CD4-positive, alpha-beta T cell treated with Interleukin-10 for 1 hour (primary cell): ENCODE measurements around the gene EFNA1.
"Not testable (repeated sequence)": the region's sequence is repeated elsewhere in the genome, so short reads cannot be mapped to it uniquely, and the experiment has no call there.

Experiments
- DNase-seq: peaks from one replicate; pipeline ENCODE4 v3.0.0-alpha.2; 2020

Gene EFNA1

DNA sequence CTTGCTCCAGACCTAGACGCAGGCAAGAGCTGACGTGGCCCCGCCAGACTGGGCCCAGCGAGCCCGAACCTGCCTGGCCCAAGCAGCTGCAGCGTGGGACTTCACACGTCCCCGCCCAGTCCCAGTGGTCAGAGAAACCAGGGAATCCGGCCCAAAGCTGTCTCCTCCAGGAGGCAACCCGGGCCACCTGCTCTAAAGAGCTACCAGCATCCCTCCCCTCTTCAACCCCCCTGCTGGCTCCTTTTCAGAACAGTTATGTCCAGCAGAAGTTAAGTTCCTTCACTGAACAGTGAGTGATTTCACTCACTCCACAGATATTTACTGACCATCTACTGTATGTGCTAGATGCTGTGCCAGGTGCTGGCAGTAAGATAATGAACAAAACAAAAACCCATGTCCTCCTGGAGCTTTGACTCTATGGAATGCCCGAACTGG, 2.1 kb upstream of the EFNA1 start:
- no peak for DNase-seq

DNA sequence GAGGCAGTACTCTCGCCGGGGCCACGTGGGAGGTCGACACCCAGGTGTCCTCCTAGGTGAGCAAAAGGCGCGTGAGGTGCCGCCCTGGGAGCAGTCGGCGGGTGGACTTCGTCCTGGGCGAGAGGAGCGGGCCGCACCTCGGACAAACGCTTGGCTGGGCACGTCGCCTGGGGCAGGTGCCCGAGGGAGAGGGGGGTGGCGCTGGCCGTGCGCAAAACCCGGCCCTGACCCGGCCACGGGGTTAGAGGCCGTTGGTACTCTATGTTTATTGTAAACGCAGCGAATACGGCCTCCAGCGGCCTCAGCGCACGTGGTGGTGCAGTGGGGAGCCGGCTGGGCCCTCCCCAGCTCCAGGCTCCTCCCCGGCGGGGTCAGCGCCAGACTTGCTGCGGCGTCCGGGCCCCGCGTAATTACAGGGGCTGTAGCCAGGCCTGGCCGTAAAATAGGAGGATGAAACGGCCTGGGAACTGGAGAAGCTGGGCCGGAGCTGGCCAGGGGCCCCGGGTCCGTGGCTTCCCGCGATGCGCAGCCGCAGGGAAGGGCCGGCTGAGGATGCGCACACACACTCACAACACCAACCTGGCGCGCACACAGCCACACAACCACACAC, 1.6 kb upstream of the EFNA1 start:
- no peak for DNase-seq

DNA sequence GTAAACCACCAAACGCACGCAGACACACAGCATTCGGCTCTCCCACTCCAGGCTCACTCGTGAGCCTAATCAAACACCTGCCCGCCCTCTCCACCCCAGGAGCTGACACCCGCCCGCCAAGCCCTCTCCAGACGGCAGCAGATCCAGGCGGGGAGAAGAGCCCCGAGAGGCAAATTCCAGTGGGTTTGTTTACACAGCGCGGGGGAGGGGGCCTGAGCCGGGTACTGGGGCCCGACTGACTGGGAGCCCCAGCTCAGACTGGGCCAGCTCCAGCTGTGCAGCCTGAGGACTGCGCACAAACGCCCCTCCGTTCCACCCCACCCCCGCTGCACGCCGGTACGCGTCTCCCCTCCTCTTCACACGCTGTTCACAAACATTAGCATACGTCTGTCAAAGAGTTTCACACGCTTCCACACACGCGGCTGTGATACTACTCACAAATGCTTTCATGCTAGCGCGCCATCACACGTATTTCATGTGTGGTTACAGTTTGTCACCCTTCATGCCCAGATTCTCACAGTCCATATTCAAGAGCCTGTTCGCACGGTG, 1.0 kb upstream of the EFNA1 start:
- peak; percentile 49 for DNase-seq

DNA sequence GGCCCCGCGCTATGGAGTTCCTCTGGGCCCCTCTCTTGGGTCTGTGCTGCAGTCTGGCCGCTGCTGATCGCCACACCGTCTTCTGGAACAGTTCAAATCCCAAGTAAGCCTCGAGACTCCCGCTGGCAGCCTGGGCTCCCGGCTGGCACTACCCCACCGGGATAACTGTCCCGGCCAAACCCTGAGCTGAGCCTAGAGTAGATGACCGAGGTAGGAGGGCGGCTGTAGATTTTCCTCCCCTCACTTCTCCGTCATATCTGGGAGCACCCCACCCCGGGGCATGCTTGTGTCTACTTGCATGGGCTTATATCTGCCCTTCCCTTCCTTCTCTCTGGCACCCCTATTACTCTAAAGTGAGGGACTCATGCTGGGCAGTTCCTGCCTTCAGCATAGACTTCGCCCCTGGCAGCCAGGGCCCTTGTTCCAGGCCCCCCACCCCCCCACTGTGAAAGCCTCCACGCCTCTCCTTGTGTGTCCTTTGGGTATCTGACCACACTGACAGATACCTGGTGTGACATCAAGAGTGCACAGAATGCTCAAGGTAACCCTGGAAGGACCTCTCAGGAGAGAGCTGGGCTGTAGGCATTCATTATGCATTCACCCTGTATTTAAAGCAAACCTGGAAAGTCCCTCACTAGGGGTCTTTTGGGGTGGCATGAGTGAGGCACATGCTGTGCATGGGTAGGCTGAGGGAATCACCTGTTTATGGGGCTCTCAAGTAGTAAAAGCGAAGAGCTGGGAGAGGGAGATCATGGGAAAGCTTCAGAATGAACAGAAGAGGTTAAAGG, 485 bp downstream of the EFNA1 start:
- DNase-seq, result no peak

DNA sequence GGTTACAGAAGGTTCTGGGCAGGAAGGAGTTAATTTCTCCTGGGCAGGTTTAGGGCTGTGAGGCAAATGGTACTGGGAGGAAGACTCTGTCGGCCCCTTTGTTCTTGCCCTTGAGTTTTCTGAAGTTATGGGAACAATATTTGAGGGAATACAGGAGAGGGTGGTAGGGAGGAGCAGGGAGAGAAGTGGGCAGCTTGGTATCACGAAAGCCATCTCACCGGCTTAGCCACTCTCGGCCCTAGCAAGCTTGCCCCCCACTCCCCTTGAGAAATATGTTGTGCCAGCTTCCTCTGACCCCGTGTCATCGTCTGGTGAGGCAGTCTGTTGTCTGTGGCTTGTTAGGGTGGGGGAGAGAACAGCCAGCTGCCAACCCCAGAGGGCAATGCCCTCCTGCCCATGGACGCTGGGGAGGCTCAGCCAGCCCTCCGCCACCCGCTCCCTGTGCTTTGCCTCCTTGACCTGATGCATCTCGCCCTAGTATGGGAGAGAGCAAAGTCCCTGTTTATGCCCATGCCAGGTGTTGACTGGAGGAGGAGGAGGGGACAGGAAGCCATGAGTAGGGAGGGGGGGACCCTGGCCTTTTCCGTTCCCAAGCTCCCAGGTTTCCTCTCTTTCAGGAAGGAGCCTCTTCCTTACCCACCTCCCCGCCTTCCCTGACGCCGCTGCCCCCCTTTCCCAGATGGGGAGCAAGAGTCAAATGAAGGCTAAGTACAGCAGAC, 1.2 kb downstream of the EFNA1 start:
- DNase-seq, result no peak

DNA sequence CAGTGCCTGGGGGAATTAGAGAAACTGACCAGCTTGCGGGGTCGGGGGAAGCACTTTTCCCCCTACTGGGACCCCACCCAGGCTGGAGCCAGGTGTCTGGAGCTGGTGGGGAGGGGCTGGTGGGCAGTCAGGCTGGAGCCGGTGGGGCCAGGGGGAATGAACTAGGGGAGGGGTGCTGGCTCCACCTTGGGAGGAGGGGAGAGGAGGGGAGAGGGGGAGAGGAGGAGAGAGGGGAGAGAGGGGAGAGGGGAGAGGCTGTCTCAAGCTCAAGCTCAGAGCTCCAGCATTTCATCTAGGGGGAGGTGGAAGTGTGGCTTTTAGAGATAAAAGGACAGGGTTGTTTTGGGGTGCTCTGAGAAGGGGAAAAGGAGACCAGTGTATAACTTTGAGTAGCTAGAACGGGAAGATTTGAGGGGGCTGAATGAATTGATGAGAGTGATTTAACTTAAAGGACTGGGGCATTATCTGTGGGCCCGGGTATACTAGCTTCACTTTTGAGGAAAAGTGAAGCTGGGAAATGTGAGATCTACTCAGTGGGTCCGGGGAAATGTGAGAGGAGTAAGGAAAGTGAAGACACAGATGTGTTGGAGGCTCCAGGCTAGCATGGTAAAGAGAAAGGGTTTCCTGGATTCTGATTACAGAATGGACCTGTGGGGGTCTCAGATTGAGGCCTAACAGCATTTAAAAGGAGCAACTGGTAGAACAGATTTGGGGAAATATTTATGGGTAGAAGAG, 2.8 kb downstream of the EFNA1 start:
- no peak for DNase-seq

DNA sequence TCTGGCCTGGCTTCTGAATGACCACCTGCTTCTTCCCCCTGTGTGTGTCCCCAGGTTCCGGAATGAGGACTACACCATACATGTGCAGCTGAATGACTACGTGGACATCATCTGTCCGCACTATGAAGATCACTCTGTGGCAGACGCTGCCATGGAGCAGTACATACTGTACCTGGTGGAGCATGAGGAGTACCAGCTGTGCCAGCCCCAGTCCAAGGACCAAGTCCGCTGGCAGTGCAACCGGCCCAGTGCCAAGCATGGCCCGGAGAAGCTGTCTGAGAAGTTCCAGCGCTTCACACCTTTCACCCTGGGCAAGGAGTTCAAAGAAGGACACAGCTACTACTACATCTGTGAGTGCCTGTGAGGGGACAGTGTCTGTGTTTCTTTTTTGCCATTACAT, 3.6 kb downstream of the EFNA1 start:
- no peak for DNase-seq

DNA sequence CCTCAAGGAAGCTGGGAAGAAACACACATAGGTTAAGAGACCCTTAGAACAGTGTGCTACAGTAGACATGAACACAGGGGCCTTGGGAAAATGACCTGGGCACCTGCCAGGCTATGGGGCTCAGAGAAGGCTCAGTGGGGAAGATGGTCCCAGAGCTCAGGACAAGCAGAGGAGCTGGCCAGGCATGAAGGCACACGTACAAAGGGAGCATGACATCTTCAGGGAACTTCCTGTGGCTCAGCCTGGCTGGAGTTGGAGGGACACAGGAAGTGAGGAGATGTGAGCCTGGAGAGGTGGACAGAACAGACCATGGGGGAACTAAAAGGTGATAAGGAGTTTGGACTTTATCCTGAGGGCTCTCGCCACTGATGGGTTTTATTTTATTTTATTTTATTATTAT, 4.2 kb downstream of the EFNA1 start:
- no peak for DNase-seq

DNA sequence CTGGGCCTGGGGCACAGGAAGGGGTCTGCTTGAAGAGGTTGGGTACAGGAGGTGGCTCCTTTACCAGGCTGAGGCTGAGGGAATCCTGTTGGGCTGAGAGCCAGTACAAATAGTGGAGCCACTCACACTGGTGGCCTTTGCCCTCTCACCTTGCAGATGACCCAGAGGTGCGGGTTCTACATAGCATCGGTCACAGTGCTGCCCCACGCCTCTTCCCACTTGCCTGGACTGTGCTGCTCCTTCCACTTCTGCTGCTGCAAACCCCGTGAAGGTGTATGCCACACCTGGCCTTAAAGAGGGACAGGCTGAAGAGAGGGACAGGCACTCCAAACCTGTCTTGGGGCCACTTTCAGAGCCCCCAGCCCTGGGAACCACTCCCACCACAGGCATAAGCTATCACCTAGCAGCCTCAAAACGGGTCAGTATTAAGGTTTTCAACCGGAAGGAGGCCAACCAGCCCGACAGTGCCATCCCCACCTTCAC, 6.2 kb downstream of the EFNA1 start:
- no peak for DNase-seq

DNA sequence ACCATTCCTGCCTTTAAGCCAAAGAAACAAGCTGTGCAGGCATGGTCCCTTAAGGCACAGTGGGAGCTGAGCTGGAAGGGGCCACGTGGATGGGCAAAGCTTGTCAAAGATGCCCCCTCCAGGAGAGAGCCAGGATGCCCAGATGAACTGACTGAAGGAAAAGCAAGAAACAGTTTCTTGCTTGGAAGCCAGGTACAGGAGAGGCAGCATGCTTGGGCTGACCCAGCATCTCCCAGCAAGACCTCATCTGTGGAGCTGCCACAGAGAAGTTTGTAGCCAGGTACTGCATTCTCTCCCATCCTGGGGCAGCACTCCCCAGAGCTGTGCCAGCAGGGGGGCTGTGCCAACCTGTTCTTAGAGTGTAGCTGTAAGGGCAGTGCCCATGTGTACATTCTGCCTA, 6.6 kb downstream of the EFNA1 start:
- DNase-seq, result no peak

DNA sequence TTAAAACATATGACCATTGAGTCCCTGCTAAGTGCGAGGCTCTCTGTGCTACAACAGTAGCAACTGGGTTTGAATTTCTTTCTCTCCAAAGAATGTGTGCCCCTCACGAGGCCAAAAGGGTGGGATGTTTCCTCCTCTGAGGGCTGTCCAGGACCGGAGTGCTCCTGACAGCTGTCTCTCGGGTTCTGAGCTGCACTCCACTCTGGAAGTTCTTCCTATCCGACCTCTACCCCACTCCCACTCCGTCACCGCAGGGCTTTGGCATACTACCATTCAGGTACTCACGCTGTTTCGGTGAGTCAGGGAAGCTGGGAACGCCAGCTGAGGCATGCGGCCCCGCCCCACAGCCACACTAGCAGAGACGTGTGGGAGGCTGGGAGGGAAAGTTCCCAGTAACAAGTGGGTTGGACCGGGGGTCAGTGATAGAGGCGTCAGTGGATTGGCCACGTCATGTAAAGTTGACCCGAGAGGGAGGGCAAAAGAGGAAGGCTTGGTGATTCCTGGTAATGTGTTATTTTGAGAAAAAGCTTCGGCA, 7.3 kb downstream of the EFNA1 start:
- DNase-seq, result peak; percentile 54

DNA sequence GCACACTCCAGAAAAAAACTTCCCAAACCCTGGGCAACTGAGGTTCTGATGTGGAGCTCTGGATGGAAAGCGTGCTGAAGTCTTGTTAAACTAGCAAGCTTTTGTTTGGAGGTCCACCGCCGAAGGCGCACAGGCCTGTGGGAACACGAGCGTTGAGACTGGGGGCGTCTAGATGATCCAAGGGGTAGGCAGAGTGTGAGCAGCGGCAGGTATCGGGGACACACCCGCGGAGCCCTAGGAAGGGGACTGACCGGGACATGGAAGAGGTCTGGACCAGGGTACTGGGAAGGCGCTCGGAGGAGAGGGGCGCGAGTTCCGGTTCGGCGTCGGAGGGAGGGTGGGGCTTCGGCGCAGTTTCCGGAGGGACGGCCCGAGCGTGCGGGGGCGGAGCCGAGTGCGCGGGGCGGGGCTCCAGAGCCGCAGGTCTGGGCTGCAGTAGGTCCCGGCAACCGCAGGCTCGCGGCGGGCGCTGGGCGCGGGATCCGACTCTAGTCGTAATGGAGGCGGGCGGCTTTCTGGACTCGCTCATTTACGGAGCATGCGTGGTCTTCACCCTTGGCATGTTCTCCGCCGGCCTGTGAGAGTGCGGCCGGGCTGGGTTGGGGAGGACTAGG, 7.8 kb downstream of the EFNA1 start, which contains the start of gene SLC50A1:
Gene SLC50A1 (plus strand): TSS at position 438 of the 614 bp plus-strand sequence. CDS start 60 bp downstream, at position 498.
- DNase-seq, result peak; percentile 93

DNA sequence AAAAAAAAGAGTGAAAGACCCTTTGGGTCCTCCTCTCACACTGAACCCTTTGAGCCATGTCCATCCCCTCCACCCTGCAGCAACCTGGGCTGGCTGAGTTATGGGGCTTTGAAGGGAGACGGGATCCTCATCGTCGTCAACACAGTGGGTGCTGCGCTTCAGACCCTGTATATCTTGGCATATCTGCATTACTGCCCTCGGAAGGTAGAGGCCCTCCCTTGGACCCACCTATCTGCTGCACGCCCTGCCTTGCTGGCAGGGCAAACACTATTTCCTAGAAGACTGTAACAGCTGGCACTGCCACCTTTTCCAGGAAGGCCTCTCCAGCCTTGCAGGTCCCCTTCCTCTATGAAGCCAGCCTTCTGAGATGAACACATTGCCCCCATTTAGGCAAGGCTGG, 9.1 kb downstream of the EFNA1 start:
- DNase-seq, result peak; percentile 23

DNA sequence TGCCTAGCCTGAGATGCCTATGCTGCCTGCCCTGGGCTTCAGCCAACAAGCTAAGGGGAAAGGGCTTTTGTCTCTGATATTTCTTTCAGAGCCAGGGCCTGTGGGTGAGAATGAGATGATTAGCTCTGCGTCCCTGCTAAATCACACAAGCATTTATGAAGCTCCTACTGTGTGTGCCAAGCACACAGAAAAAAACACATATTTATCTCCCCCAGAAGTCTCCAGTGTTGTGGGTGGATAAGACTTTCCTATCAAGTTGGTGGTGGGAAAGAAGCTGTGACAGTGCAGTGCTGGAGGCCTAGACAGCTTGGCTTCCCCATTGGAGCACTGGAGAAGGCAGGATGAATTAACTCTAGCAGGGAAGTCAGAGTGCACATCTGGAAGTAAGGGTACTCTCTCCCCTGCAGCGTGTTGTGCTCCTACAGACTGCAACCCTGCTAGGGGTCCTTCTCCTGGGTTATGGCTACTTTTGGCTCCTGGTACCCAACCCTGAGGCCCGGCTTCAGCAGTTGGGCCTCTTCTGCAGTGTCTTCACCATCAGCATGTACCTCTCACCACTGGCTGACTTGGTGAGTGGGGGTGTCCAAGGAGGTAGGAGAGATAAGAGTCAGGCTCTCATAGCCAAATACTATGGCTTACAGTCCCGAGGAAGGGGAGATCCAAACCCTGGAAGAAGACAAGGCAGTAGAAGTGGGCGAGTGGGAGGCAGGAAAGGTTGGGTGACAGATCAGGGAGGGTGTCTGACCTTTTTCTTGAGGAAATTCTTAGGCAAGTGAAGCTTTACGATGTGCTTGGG, 9.7 kb downstream of the EFNA1 start:
- no peak for DNase-seq

DNA sequence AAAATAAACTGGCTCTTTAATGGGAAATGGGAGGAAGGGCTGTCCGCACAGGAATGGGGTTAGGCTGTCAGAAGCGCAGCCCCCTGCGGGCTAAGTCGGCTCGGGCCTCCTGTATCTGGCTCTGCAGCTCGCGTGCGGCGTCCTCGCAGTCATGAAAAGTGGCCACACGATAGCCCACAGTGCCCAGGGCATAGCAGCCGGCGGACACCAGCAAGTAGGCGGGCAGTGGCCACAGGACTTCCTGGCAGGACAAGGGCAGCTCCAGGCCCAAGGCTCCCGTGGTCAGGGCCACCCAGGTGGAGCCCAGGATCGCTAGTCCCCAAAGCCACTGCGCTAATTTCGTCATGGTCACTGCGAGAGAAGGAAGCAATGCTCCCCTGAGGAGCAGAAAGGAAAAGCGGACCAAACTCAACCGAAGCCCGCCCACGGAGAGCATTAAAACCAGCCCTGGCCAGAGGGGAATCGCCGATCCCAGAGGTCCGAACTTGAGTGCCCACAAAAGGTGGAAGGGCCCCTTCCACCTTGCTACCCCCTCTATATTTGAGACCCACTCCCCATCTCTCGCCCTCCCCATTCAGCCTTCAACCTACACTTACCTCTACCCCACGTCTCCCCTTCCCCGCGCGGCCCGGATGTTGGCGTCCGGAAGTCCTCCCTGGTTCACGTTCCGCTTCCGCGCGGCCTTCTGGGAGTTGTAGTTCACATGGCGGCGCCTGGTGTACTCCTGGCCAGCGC, 12.4 kb downstream of the EFNA1 start, which contains the start of gene DPM3:
Gene DPM3 (minus strand): TSS at position 637 of the 735 bp plus-strand sequence. CDS start 291 bp downstream, at position 346.
- DNase-seq, result peak; percentile 89

DNA sequence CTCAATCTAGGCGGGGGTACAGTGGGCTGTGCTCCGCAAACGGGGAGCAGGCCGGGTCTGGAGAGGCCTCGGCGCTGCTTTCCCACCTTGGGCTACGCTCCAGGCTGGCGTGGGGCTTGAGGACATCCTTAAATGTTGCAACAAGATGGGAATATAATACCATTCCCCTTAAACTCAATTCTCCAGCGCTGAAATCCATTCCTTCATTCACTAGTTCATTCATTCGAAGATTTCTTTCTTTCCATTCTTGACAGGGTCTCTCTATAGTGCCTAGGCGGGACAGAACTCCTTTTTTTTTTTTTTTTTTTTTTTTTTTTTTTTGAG, 12.9 kb downstream of the EFNA1 start:
- DNase-seq, result no peak

DNA sequence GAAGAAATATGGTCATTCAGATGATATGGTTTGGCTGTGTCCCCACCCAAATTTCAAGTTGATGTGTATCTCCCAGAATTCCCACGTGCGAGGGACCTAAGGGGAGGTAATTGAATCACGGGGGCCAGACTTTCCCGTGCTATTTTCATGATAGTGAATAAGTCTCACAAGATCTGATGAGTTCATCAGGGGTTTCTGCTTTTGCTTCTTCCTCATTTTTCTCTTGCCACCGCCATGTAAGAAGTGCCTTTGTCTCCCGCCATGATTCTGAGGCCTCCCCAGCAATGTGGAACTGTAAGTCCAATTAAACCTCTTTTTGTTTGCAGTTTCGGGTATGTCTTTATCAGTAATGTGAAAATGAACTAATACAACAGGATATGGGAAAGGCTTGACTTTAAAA, 14.1 kb downstream of the EFNA1 start:
- DNase-seq, result no peak

DNA sequence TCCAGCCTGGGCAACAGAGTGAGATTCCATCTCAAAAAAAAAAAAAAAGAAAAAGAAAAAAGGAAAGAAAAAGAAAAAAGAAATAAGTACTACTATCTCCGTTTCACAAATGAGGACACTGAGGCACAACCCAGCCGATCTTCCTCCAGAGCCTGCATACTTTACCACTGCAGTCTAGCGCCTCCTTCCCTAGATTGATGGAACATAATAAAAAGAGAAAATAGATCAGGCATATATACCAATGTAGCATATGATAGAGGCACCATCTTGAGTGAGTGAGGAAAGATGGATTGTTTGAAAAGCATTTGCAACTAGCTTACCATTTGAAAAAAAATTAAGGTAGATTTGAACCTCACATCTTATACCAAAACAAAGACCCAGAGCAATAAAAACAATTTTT, 17.8 kb downstream of the EFNA1 start:
- DNase-seq, result no peak

DNA sequence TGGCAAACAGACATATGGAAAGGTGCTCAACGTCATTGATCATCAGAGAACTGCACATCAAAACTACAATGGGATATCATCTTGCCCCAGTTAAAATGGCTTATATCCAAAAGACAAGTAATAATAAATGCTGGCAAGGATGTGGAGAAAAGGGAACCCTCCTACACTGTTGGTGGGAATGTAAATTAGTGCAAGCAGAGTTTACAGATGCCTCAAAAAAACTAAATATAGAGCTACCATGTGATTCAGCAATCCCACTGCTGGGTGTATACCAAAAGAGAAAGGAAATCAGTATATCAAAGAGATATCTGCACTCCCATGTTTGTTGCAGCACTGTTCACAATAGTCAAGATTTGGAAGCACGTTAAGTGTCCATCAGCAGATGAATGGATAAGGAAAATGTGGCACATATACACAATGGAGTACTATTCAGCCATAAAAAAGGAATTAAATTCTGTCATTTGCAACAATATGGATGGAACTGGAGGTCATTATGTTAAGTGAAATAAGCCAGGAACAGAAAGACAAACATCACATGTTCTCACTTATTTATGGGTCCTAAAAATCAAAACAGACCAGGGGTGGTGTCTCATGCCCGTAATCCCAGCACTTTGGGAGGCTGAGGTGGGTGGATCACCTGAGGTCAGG, 28.4 kb downstream of the EFNA1 start:
- DNase-seq, result not testable (repeated sequence)

DNA sequence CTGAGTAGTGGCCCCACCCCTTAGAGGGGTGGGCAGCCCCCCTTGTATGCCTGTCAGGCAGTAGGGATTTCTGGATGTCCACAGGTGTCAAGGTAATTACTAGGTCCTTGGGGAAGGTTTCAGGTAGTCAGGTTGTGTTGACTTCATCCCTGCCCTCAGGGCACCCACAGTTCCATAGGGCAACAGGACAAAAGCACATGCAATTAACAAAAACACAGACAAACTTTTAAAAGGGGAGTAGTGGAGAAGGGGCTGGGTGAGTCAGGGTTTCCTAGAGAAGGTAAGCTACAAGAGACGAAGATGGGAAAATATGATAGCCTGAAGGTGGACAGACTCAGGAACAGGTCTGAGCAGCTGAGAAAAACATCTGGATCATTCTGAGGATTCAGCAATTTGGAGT, 31.3 kb downstream of the EFNA1 start:
- no peak for DNase-seq
